ENCODE data around the gene CKS2.

- TF ChIP-seq CTCF (IDR thresholded peaks at IDR 0.05) (no peak), POLR2A (IDR thresholded peaks at IDR 0.05) (no peak)
These were observed 18.0 kb upstream of the CKS2 start for GRCh38 chr9:89293014-89293413.

Measured in heart left ventricle (tissue), 13 donors.